Stomach (tissue), 4 donors: ENCODE results near the gene NSFL1C.

Source experiments
- CTCF ChIP-seq, 7 experiments: fragments of 450-650 bp in 4 of 7; fragments of 200-600 bp in 3 of 7; sonication (generic) in 3 of 7; IDR thresholded peaks; one replicate each; pipeline ENCODE4 v1.5.1; 2016 to 2019; ENCODE audit warnings: antibody characterized with exemption in 7 of 7, control low read depth in 2 of 7, mild to moderate bottlenecking in 1 of 7
- EP300 ChIP-seq: sonication (generic); formaldehyde crosslinking; IDR thresholded peaks from one replicate; pipeline ENCODE4 v1.6.1; 2017; ENCODE audit warnings: antibody characterized with exemption
- POLR2A ChIP-seq, 4 donors: fragments of 450-650 bp; IDR thresholded peaks; one replicate each; pipeline ENCODE4 v1.6.1; 2016; ENCODE audit warnings: antibody characterized with exemption in 4 of 4, control low read depth in 2 of 4, mild to moderate bottlenecking in 1 of 4, moderate library complexity in 1 of 4
- POLR2AphosphoS5 ChIP-seq, 3 donors: sonication (generic); formaldehyde crosslinking; IDR thresholded peaks; one replicate each; pipeline ENCODE4 v1.6.1; 2016; ENCODE audit warnings: antibody characterized with exemption in 3 of 3

- no peak for TF ChIP-seq POLR2A (IDR thresholded peaks at IDR 0.05)
- TF ChIP-seq EP300, result no peak
- TF ChIP-seq CTCF (IDR thresholded peaks at IDR 0.05), result no peak
- TF ChIP-seq POLR2AphosphoS5 (IDR thresholded peaks at IDR 0.05), result no peak
Observed at GRCh38 chr20:1494436-1494835, 27.8 kb upstream of the NSFL1C start.
